ENCODE measurements around the gene KCNJ5.

DNA sequence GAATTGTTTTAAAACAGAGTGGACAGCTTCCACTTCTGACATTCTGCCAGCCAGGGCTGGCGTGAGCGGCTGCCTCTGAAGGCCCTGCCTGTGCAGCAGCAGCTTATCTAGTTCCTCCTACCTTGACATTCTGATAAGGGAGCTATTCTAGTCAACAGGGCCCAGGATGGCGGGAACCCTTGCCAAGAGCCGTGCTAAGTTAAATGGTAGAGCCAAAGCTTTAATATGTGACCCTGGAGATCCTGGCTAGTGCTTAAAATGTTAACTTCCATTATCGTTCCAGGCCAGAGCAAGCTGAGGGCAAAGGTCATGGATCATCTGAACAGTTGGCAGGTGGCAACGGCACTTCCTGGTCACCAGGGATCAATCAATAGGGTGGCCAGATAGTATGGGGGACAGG is 3.5 kb downstream of the KCNJ5 start:
- TF ChIP-seq, protein P1, sequence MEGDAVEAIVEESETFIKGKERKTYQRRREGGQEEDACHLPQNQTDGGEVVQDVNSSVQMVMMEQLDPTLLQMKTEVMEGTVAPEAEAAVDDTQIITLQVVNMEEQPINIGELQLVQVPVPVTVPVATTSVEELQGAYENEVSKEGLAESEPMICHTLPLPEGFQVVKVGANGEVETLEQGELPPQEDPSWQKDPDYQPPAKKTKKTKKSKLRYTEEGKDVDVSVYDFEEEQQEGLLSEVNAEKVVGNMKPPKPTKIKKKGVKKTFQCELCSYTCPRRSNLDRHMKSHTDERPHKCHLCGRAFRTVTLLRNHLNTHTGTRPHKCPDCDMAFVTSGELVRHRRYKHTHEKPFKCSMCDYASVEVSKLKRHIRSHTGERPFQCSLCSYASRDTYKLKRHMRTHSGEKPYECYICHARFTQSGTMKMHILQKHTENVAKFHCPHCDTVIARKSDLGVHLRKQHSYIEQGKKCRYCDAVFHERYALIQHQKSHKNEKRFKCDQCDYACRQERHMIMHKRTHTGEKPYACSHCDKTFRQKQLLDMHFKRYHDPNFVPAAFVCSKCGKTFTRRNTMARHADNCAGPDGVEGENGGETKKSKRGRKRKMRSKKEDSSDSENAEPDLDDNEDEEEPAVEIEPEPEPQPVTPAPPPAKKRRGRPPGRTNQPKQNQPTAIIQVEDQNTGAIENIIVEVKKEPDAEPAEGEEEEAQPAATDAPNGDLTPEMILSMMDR (IDR thresholded peaks at IDR 0.05) = no peak
- no peak for TF ChIP-seq EZH2 (IDR thresholded peaks at IDR 0.05)
